HG03457 (cell line): Measurements from ENCODE around the gene EXOC4.

Experiments
- ATAC-seq: cut with Tn5 transposase; IDR thresholded peaks from one replicate; pipeline ENCODE4 v1.9.1; 2021; ENCODE audit warnings: moderate number of reproducible peaks; ENCODE audit not compliant: unreplicated experiment

Gene EXOC4

DNA sequence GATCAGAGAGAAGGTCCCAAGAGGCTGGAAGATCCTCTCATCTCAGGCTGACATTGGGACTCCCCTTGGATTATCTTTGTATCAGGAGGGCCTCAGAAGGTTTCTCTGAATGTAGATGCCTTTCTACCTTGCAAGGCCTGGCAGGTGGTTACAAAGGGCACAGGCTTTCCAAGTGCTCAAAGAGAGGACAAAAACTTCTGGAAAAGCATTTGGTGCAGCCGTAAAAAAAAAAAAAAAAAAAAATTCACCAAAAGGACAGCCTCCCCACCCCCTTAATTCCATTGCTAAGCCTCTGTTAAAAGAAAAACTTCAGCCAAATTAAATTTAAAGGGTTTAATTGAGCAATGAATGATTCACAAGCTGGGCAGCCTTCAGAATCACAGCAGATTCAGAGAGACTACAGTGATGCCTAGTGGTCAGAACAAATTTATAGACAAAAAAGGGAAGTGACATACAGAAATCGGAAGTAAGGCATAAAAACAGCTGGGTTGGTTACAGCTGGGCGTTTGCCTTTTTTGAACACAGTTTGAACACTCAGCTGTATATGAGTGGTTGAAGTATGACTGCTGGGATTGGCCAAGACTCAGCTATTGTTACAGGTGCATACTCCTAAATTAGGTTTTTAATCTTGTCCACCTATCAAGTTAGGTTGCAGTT, 831.7 kb downstream of the EXOC4 start:
- no peak for ATAC-seq

DNA sequence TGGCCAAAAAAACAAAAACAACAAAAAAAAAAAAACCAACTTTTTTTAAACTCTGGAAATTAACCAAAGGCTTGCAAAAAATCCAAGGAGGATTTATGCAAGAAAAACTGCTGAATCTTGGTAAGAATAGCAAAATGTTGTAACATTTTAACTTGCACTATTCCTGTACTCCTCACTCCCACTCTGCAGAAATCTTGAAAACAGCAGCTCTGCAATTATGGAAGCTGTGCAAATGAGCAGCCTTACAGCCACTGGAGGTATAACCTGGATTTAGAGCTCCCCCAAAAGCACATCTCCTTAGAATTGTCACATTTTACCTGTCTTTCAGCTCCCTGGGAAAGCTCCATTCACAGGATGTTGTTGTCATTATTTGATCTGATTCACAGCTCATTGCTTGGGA, 832.4 kb downstream of the EXOC4 start:
- ATAC-seq, result no peak

DNA sequence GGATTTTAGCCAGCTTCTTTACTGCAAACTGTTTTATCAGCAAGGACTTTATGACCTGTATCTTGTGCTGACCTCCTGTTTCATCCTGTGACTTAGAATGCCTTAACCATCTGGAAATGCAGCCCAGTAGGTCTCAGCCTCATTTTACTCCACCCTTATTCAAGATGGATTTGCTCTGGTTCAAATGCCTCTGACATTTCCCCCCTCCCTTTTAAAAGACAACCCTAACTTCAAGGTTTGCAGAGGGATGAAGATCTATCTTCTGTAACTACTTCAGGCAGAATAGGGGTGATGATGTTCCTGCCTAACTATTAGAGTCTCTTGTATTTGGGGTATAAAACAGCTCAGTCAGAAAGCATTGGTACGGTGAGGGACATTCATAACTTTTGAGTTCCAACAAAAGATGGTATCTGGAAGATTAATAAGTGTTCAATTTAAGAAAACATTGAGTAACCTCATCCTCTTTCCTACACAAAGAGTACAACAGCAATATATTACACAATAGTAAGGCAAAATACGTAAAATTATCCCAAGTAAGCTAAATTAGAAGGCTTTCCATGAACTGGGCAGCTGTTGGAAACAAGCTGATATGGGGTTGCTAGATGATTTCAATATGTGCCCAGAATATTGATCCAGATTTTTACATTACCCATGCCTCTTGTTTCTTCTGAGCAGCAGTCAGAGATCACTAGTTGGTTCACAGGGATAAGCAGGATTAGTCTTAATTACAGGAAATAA, 834.3 kb downstream of the EXOC4 start:
- ATAC-seq, result no peak

DNA sequence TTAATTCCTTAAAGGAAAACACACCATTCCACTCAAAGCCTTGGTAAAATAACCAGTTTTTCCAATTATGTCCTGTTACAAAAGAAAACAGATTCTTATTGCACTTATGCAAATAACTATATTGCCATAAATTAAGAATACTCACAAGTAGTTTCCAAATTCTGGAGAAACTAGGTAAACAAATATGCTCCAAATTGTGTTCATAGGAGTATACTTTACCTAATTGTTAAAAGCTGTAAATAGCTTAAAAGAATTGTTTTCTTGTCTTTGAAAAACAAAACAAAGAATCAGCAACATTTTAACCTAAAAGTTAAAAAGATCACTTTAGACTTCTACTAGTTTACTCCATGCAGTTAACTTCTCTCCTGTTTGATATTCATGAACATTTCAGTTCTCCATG, 835.3 kb downstream of the EXOC4 start:
- ATAC-seq, result no peak

DNA sequence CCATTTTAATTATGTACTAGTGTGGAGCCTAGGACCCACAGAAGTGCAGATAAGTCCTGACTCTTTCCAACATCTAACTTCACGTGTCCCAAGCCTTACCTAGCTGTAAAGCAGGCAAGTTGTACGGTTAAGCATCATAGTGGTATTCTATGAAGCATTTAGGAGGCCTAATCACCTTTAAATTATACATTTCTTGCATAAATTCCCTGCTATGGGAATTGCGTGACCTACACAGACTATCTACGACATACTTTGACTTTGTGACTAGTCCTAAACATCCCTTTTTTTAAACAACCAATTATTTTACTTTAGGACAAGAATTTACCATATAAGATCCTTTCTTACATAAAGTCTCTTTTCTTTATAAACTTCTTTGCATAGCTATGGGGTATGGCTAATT, 836.6 kb downstream of the EXOC4 start:
- ATAC-seq, result no peak

DNA sequence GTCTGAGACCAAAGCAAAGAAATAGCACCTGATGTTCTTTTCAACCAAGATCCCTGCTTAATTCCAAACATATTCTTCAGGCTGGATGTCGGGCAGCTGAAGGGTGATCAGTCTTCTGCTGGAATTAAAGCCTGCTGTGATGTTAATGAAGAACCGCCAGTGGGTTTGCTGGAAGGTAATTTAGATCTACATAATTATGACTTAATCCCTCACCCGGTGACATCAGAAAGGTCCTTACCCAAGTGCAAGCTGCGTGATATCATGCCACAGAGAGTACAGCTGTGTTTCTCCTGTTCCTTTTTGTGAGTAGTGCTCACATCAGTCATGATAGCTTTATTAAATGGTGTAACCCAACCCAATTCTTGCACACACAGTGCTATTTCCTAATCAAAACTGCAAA, 845.2 kb downstream of the EXOC4 start:
- ATAC-seq, result no peak

DNA sequence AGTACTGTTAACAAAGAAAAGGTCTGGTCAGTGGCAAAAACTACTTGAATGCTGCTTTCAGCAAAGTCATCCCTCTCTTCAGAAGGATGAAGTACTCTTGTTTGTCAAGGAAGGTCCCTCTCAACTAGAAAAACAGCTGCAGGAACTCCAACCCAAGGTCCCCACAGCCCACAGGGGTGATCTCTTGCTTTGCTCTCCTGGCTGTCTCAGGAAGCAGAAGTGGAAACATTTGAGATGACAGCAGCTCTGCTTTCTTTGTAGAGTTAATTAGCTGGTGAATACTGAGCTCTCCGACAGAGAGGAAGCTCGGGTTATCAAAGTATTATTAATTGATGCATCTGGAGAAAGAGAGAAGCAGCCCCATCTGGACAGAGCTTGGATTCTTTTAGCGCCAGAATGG, 848.8 kb downstream of the EXOC4 start:
- ATAC-seq, result no peak

DNA sequence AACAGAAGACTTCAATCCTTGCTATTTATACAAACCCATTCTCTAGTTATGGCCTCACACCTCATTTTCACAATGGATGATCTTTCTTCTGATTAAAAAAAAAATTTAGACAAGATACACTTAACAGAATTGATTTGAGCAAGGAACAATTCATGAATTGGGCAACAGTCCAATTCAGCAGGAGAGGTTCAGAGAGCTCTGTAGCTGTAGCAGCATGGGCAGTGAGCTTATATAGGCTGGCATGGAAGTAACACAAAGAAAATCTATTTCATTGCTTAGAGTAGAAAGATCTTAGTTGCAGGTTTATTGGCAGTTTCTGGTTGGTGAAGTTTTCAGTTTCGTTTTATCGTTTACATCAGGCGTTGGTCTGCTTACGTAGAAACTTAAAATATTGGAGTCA, 851.3 kb downstream of the EXOC4 start:
- no peak for ATAC-seq

DNA sequence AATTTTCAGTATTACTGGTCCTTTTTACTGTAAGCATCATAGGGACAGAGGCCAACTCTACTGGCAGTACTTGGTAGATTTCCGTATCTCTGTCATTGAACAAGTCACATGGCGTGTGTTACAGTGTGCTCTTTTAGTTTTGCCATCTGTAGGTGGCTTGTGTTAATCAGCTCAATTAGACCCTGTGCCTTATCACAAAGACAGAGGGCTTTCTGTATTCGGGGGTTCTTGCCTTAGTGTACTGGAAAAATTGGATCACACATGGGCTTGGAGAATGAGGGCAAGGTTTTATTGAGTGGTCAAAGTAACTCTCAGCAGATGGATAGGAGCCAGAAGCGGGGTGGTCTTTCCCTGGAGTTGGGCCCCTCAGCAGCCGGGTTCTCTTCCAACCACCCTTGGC, 853.0 kb downstream of the EXOC4 start:
- ATAC-seq, result no peak

DNA sequence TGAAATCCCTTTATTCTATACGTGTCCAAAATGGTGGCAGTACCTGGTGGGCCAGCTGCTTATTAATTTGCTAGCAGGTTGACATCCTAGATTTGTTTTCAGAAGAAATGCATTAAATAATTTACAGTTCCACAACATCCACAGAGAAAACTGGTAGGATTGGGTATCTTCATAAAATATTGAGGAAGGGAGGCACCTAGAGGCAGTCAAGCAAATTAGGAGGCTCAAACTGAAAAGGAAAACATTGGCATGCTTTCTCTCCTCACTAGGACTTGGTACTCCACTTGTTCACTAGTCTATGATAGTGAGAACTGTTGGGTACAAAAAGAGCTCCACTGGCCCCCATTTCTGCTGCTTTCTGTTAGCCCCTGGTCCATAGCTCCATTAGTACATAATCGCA, 855.9 kb downstream of the EXOC4 start:
- no peak for ATAC-seq

DNA sequence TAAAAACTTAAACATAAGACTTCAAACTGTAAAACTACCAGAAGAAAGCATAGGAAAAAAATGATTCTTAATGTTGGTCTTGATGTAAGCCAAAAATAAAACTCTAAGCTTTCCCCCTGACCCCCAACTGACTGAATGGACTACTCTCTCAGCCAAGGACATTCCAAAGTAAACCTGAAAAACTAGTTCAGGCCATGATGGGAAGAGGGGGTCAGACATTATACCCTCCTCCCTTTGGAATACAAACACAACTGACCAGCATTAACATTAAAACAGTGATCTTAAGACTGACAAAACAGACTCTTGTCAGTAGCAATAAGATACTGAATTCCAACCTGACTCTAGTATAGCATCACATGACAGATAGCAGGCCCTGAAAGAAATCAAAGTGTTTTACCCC, 860.8 kb downstream of the EXOC4 start:
- no peak for ATAC-seq

DNA sequence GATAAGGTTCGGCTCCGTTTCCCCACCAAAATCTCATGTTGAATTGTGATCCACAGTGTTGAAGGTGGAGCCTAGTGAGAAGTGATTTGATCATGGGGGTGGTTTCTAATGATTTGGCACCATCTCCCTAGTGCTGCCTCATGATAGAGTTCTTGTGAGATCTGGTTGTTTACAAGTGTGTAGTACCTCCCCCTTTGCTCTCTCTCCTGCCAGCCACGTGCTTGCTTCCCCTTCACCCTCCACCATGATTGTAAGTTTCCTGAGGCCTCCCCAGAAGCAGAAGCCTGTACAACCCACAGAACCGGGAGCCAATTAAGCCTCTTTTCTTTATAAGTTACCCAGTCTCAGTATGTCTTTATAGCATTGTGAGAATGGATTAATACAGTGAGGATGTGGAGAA, 862.1 kb downstream of the EXOC4 start:
- ATAC-seq, result no peak
